GM18511 (cell line): Measurements from ENCODE around the gene PSMA6.
"Not testable (repeated sequence)": the region's sequence is repeated elsewhere in the genome, so short reads cannot be mapped to it uniquely, and the experiment has no call there.

Experiments used
- ATAC-seq: cut with Tn5 transposase; IDR thresholded peaks from one replicate; pipeline ENCODE4 v1.9.1; 2021; ENCODE audit warnings: mild to moderate bottlenecking, moderate library complexity; ENCODE audit not compliant: unreplicated experiment

PSMA6 gene

GRCh38 chr14:35292051-35292769 is at the start of gene PSMA6:
Gene PSMA6, plus strand, starts transcription at chr14:35292382. Its CDS starts 95 bp downstream, at chr14:35292477.
- ATAC-seq: peak; percentile 88

GRCh38 chr14:35242599-35243311 is 49.4 kb upstream of the PSMA6 start:
- no peak for ATAC-seq

GRCh38 chr14:35243956-35244355 is 48.2 kb upstream of the PSMA6 start:
- ATAC-seq: no peak

- ATAC-seq: no peak
Observed at GRCh38 chr14:35244542-35244941, 47.6 kb upstream of the PSMA6 start.

- ATAC-seq: no peak
Observed at GRCh38 chr14:35245051-35245450, 47.1 kb upstream of the PSMA6 start.

GRCh38 chr14:35247777-35248475 is 44.3 kb upstream of the PSMA6 start:
- ATAC-seq: no peak

GRCh38 chr14:35248476-35248788 is 43.8 kb upstream of the PSMA6 start:
- ATAC-seq: no peak

- ATAC-seq: no peak
Observed at GRCh38 chr14:35250319-35250718, 41.9 kb upstream of the PSMA6 start.

- ATAC-seq: no peak
Observed at GRCh38 chr14:35252451-35252868, 39.7 kb upstream of the PSMA6 start.

GRCh38 chr14:35253056-35253455 is 39.1 kb upstream of the PSMA6 start:
- not testable (repeated sequence) for ATAC-seq

GRCh38 chr14:35254034-35254622 is 38.1 kb upstream of the PSMA6 start:
- ATAC-seq: not testable (repeated sequence)

GRCh38 chr14:35254736-35255135 is 37.4 kb upstream of the PSMA6 start:
- no peak for ATAC-seq

GRCh38 chr14:35255711-35256110 is 36.5 kb upstream of the PSMA6 start:
- ATAC-seq: no peak

GRCh38 chr14:35257809-35258208 is 34.4 kb upstream of the PSMA6 start:
- no peak for ATAC-seq

- ATAC-seq: no peak
Observed at GRCh38 chr14:35258420-35258819, 33.8 kb upstream of the PSMA6 start.

GRCh38 chr14:35261774-35262173 is 30.4 kb upstream of the PSMA6 start:
- no peak for ATAC-seq

GRCh38 chr14:35262436-35262835 is 29.7 kb upstream of the PSMA6 start:
- no peak for ATAC-seq

- no peak for ATAC-seq
Observed at GRCh38 chr14:35268946-35269345, 23.2 kb upstream of the PSMA6 start.

- ATAC-seq: no peak
Observed at GRCh38 chr14:35274805-35275204, 17.4 kb upstream of the PSMA6 start.

- ATAC-seq: no peak
Observed at GRCh38 chr14:35277179-35277578, 15.0 kb upstream of the PSMA6 start.

GRCh38 chr14:35279369-35279768 is 12.8 kb upstream of the PSMA6 start:
- no peak for ATAC-seq

GRCh38 chr14:35281341-35281740 is 10.8 kb upstream of the PSMA6 start:
- no peak for ATAC-seq
